NT2/D1 (cell line): ENCODE results near the gene CEP41.

Experiments used
- SUZ12 ChIP-seq: IDR thresholded peaks from 2 replicates; pipeline ENCODE4 v1.6.1; 2011; ENCODE audit not compliant: insufficient read length, insufficient read depth; ENCODE audit errors: extremely low read depth
- ZNF274 ChIP-seq: IDR thresholded peaks from 2 replicates; pipeline ENCODE4 v1.6.1; 2011; ENCODE audit warnings: mild to moderate bottlenecking, low read depth, low read length

DNA sequence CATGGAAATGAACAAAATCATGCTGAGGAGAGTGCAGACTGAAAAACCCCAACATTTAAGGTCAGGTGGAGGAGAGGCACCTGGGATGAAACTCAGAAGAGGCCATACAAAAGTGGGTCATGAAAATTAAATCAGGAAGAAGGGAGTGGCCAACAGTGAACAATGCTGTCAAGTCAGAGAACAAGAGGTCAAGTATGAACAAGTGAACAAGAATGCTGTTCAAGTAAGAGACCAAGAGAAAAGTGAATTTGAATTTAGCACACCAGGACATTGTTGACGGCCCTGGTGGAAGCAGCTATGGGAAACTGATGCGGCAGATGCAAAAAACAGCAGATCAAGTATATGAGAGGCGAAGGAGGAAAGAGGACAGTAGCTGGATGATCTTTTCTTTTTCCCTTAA is 7.9 kb downstream of the CEP41 start:
- TF ChIP-seq SUZ12, result no peak
- no peak for TF ChIP-seq ZNF274
